Measurements from ENCODE around the gene PHF10. TPM values are rescaled to one million over a fixed set of nuclear protein-coding genes. Genes with fewer than 3 reads are reported as not detected.

The PHF10 gene
- polyA plus RNA-seq, 1 of the 3 experiments (the other 2 are of a cell fraction): 23.5 TPM

DNA sequence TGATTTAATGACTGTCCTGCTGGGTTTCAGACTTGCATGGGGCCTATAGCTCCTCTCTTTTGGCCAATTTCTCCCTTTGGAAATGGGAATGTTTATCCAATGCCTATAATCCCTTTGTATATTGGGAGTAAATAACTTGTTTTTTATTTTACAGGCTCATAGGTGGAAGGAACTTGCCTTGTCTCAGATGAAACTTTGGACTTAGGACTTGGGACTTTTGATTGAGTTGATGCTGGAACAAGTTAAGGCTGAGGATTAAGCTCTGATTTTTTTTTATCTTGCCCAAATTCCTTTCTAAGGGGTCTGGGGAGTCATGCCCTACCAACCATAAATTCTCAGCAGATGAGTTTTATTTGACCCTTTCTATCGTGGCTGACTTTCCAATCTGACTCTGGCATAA, 46.0 kb downstream of the PHF10 start:
- WGBS (ENCODE audit: low lambda C conversion rate): 95% methylated on average over 1 of the region's 1 CpG
- POLR2A ChIA-PET: no interaction called here
- no peak overlapping the region for H3K4me2 ChIP-seq
- H3K9me2 ChIP-seq: no peaks in the 10 kb centered on the region
- no peak overlapping the region for H3K27ac ChIP-seq (ENCODE audit: low read depth in 2 of 2, low read length in 1 of 2)
- CTCF ChIA-PET: interaction anchor here (0.7 kb wide), 1 partner anchor 14 kb away, joined by 3 read pairs; no protein-coding TSS in a partner anchor
- H3K9ac ChIP-seq: no peak overlapping the region
- H3K4me1 ChIP-seq (ENCODE audit: control insufficient read depth in 1 of 2, insufficient read depth in 2 of 2, low read depth in 1 of 2, low read length in 1 of 2): no peaks in the 10 kb centered on the region
- peaks cover 22 to 44% of the 10 kb centered on the region in 2 experiments for H3K36me3 ChIP-seq (replicated peaks in 1 of 2; ENCODE audit: control insufficient read depth in 1 of 2, insufficient read depth in 2 of 2, low read length in 1 of 2)
- H3F3A ChIP-seq (replicated peaks; ENCODE audit: insufficient read depth): no peaks in the 10 kb centered on the region
- H3K27me3 ChIP-seq (ENCODE audit: insufficient read depth): no peaks in the 10 kb centered on the region
- TF ChIP-seq, protein P1, sequence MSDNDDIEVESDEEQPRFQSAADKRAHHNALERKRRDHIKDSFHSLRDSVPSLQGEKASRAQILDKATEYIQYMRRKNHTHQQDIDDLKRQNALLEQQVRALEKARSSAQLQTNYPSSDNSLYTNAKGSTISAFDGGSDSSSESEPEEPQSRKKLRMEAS (IDR thresholded peaks at IDR 0.05; ENCODE audit: low read depth): no peak
- TF ChIP-seq GATA2 (CRISPR knock-in tag; IDR thresholded peaks at IDR 0.05): no peak
- TF ChIP-seq PBX3 (IDR thresholded peaks at IDR 0.05): no peak
- TF ChIP-seq SMC3 (IDR thresholded peaks at IDR 0.05; ENCODE audit: low read depth, low read length): no peak
- TF ChIP-seq GABPA (IDR thresholded peaks at IDR 0.05; ENCODE audit: low read depth): no peak
- peaks cover 12% of the 10 kb centered on the region; the same call in 1 of the 2 replicates for H3K79me2 ChIP-seq (ENCODE audit: insufficient read depth)
- no peak overlapping the region for H2AFZ ChIP-seq (ENCODE audit: low read depth)
- no peaks in the 10 kb centered on the region for H4K20me1 ChIP-seq (ENCODE audit: insufficient read depth)
- H3K9me3 ChIP-seq: no peaks in the 10 kb centered on the region
- no peak overlapping the region for H3K4me3 ChIP-seq (ENCODE audit: low read depth in 2 of 2, low read length in 1 of 2)
- no peak for DNase-seq

DNA sequence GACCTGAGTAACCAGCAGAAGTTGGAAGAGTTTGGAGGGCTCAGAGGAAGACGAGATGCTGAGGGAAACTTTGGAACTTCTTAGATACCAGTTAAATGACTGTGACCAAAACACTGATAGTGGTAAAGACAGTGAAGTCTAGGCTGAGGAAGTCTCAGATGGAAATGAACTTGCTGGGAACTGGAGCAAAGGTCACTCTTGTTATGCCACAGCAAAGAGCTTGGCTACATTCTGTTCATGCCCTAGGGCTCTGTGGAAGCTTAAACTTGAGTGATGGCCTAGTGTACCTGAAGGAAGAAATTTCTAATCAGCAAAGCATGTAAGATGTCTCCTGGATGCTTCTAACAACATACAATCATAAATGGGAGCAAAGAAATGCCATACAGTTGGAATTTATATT, 47.2 kb downstream of the PHF10 start:
- no peaks in the 10 kb centered on the region for H3K9me3 ChIP-seq
- TF ChIP-seq SIN3A (IDR thresholded peaks at IDR 0.05; ENCODE audit: borderline replicate concordance, low read depth, low read length) (no peak), JUND (IDR thresholded peaks at IDR 0.05) (no peak), MEF2A (IDR thresholded peaks at IDR 0.05; ENCODE audit: borderline replicate concordance, low read depth) (no peak), GATA2 (CRISPR knock-in tag; IDR thresholded peaks at IDR 0.05) (no peak), POLR2AphosphoS5 (IDR thresholded peaks at IDR 0.05; ENCODE audit: low read depth, low read length) (no peak), EP300 (IDR thresholded peaks at IDR 0.05; ENCODE audit: borderline replicate concordance in 1 of 2, low read depth in 1 of 2, low read length in 1 of 2) (no peak), RCOR1 (IDR thresholded peaks at IDR 0.05; ENCODE audit: low read length) (no peak), EZH2phosphoT487 (IDR thresholded peaks at IDR 0.05; ENCODE audit: borderline replicate concordance, low read depth) (no peak), FOSL2 (IDR thresholded peaks at IDR 0.05; ENCODE audit: borderline replicate concordance, low read depth) (no peak), FOXM1 (IDR thresholded peaks at IDR 0.05; ENCODE audit: low read depth) (no peak), SMC3 (IDR thresholded peaks at IDR 0.05; ENCODE audit: low read depth, low read length) (no peak), NRF1 (IDR thresholded peaks at IDR 0.05; ENCODE audit: low read depth, low read length) (no peak), FOXJ3 (CRISPR knock-in tag; IDR thresholded peaks at IDR 0.05) (no peak), TAF1 (IDR thresholded peaks at IDR 0.05; ENCODE audit: borderline replicate concordance, low read depth, low read length) (no peak), ELF1 (IDR thresholded peaks at IDR 0.05) (no peak)
- TF ChIP-seq, protein P2, sequence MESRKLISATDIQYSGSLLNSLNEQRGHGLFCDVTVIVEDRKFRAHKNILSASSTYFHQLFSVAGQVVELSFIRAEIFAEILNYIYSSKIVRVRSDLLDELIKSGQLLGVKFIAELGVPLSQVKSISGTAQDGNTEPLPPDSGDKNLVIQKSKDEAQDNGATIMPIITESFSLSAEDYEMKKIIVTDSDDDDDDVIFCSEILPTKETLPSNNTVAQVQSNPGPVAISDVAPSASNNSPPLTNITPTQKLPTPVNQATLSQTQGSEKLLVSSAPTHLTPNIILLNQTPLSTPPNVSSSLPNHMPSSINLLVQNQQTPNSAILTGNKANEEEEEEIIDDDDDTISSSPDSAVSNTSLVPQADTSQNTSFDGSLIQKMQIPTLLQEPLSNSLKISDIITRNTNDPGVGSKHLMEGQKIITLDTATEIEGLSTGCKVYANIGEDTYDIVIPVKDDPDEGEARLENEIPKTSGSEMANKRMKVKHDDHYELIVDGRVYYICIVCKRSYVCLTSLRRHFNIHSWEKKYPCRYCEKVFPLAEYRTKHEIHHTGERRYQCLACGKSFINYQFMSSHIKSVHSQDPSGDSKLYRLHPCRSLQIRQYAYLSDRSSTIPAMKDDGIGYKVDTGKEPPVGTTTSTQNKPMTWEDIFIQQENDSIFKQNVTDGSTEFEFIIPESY (IDR thresholded peaks at IDR 0.05; ENCODE audit: borderline replicate concordance, low read depth): no peak
- TF ChIP-seq, protein P3, sequence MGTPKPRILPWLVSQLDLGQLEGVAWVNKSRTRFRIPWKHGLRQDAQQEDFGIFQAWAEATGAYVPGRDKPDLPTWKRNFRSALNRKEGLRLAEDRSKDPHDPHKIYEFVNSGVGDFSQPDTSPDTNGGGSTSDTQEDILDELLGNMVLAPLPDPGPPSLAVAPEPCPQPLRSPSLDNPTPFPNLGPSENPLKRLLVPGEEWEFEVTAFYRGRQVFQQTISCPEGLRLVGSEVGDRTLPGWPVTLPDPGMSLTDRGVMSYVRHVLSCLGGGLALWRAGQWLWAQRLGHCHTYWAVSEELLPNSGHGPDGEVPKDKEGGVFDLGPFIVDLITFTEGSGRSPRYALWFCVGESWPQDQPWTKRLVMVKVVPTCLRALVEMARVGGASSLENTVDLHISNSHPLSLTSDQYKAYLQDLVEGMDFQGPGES (IDR thresholded peaks at IDR 0.05; ENCODE audit: low read depth, low read length): no peak
- no peaks in the 10 kb centered on the region for H3K9me2 ChIP-seq
- no peak overlapping the region for H2AFZ ChIP-seq (ENCODE audit: low read depth)
- H4K20me1 ChIP-seq (ENCODE audit: insufficient read depth): no peaks in the 10 kb centered on the region
- H3K4me1 ChIP-seq (ENCODE audit: control insufficient read depth in 1 of 2, insufficient read depth in 2 of 2, low read depth in 1 of 2, low read length in 1 of 2): no peaks in the 10 kb centered on the region
- no peak overlapping the region for H3K9ac ChIP-seq
- ChIA-PET CTCF (no interaction called here), POLR2A (no interaction called here)
- H3K27me3 ChIP-seq (ENCODE audit: insufficient read depth): no peaks in the 10 kb centered on the region
- WGBS (ENCODE audit: low lambda C conversion rate): 48% methylated on average over 1 of the region's 1 CpG
- H3K36me3 ChIP-seq (replicated peaks in 1 of 2; ENCODE audit: control insufficient read depth in 1 of 2, insufficient read depth in 2 of 2, low read length in 1 of 2): peaks cover 15 to 46% of the 10 kb centered on the region in 2 experiments
- 0 out of 2 replicates have a peak, but pooled peaks cover under 1% of the 10 kb centered on the region for H3K79me2 ChIP-seq (ENCODE audit: insufficient read depth)
- H3F3A ChIP-seq (replicated peaks; ENCODE audit: insufficient read depth): no peaks in the 10 kb centered on the region
- DNase-seq: no peak
- H3K27ac ChIP-seq (ENCODE audit: low read depth in 2 of 2, low read length in 1 of 2): no peak overlapping the region
- no peak overlapping the region for H3K4me3 ChIP-seq (ENCODE audit: low read depth in 2 of 2, low read length in 1 of 2)
- H3K4me2 ChIP-seq: no peak overlapping the region

All from SK-N-SH (cell line).